Fibroblast of lung (primary cell): Measurements from ENCODE around the gene EXOC1L. TPM values are rescaled to one million over a fixed set of nuclear protein-coding genes. Genes with fewer than 3 reads are reported as not detected.

Experiments used
- DNase-seq, 2 donors: peaks; one replicate each; pipeline versions ENCODE4 v3.0.0 to v3.0.0-alpha.2; 2010; ENCODE audit warnings: low read depth in 2 of 2
- H2AFZ ChIP-seq: 2 replicates; pipeline ENCODE4 v1.5.1; 2012; ENCODE audit warnings: low read length, control low read depth, inconsistent platforms
- H3K27ac ChIP-seq: 2 replicates; pipeline ENCODE4 v1.5.1; 2011; ENCODE audit warnings: low read length, control low read depth; ENCODE audit not compliant: insufficient read depth
- H3K27me3 ChIP-seq: 2 replicates; pipeline ENCODE4 v1.5.1; 2011; ENCODE audit warnings: mild to moderate bottlenecking, low read length; ENCODE audit not compliant: control insufficient read depth, insufficient read depth
- H3K36me3 ChIP-seq: 2 replicates; pipeline ENCODE4 v1.5.1; 2011; ENCODE audit warnings: low read length; ENCODE audit not compliant: control insufficient read depth, insufficient read depth
- H3K4me1 ChIP-seq: 2 replicates; pipeline ENCODE4 v1.5.1; 2011; ENCODE audit warnings: low read length; ENCODE audit not compliant: control insufficient read depth, insufficient read depth; ENCODE audit errors: extremely low read depth
- H3K4me2 ChIP-seq: 2 replicates; pipeline ENCODE4 v1.5.1; 2011; ENCODE audit warnings: low read length, control low read depth; ENCODE audit not compliant: insufficient read depth; ENCODE audit errors: extremely low read depth
- H3K4me3 ChIP-seq, 4 experiments: fragments of 200-600 bp in 1 of 4; sonication (generic) in 1 of 4; replicated peaks in 1 of 4; 2 replicates each; pipeline ENCODE4 v1.5.1; 2011 to 2016; ENCODE audit warnings: low read length in 4 of 4, low read depth in 3 of 4, mild to moderate bottlenecking in 3 of 4, control low read depth in 2 of 4, inconsistent platforms in 1 of 4, mixed read lengths in 1 of 4; ENCODE audit not compliant: insufficient read depth in 1 of 4; ENCODE audit errors: control extremely low read depth in 1 of 4
- H3K79me2 ChIP-seq: 2 replicates; pipeline ENCODE4 v1.5.1; 2012; ENCODE audit warnings: mild to moderate bottlenecking, low read length, inconsistent platforms; ENCODE audit not compliant: control insufficient read depth, insufficient read depth
- H3K9ac ChIP-seq: 2 replicates; pipeline ENCODE4 v1.5.1; 2011; ENCODE audit warnings: mild to moderate bottlenecking, low read length, control low read depth; ENCODE audit not compliant: insufficient read depth
- H3K9me3 ChIP-seq: 2 replicates; pipeline ENCODE4 v1.5.1; 2012; ENCODE audit warnings: low read depth, low read length; ENCODE audit not compliant: control insufficient read depth, insufficient read depth
- H4K20me1 ChIP-seq: 2 replicates; pipeline ENCODE4 v1.5.1; 2011; ENCODE audit warnings: low read length; ENCODE audit not compliant: control insufficient read depth, insufficient read depth; ENCODE audit errors: extremely low read depth
- CTCF ChIP-seq, 2 donors: IDR thresholded peaks in 1 of 2; conservative IDR thresholded peaks in 1 of 2; 1 replicate in 1 of 2; 2 replicates in 1 of 2; pipeline ENCODE4 v1.5.1; 2011 to 2012; ENCODE audit warnings: low read length in 2 of 2, control low read depth in 1 of 2, inconsistent platforms in 1 of 2, low read depth in 1 of 2, mild to moderate bottlenecking in 1 of 2
- EZH2 ChIP-seq: IDR thresholded peaks from 2 replicates; pipeline ENCODE4 v1.5.1; 2012; ENCODE audit warnings: low read length, control low read depth, mild to moderate bottlenecking; ENCODE audit errors: missing control alignments
- polyA plus RNA-seq, 2 donors: library from polyadenylated mRNA; depleted of rRNA in 1 of 2; stranded (reverse) in 1 of 2; unstranded in 1 of 2; fragments of >200 nt; gene quantifications; 2 replicates each; pipeline ENCODE4 v1.2.1, GENCODE V29; 2011 to 2012; ENCODE audit warnings: missing spikeins in 1 of 2
- total RNA-seq: library from RNA; depleted of rRNA; stranded (reverse); fragments of >200 nt; gene quantifications from 2 replicates; pipeline ENCODE4 v1.2.1, GENCODE V29; 2014

EXOC1L gene
- total and polyA plus RNA-seq, 2 donors (not counting 1 experiment from before 2014, with no cell fraction given), result not detected

DNA sequence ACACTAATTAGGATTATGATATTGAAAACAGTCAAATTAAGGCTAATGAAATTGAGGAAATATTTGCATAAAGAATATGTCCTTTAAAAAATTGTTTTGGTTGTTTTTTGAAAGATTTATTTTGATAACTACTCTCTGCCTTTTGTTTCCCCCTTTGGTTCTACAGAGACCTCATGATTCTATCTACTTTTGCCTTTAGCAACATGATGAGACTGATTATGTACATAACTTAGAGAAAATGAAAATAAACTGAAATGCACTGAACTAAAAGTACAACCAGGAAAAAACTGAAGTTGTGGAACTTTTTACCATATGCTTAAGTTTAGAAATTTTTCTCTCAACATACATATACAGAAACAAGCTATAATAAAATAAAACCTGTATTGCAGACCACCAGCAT lies 55.2 kb downstream of the EXOC1L start:
- Histone ChIP-seq H3K27me3 (no peaks in the 10 kb centered on the region), H2AFZ (no peak overlapping the region), H3K36me3 (peaks cover 7% of the 10 kb centered on the region), H3K79me2 (no peaks in the 10 kb centered on the region), H4K20me1 (no peaks in the 10 kb centered on the region), H3K4me3 (no peak overlapping the region), H3K4me2 (no peak overlapping the region), H3K9me3 (no peaks in the 10 kb centered on the region), H3K9ac (no peak overlapping the region), H3K4me1 (no peaks in the 10 kb centered on the region), H3K27ac (no peak overlapping the region)
- TF ChIP-seq CTCF (conservative IDR thresholded peaks at IDR 0.05 in 1 of 2, IDR thresholded peaks at IDR 0.05 in 1 of 2; ENCODE audit: low read depth in 1 of 2, low read length in 2 of 2) (no peak), EZH2 (no peak)
- no peak for DNase-seq

- TF ChIP-seq CTCF (conservative IDR thresholded peaks at IDR 0.05 in 1 of 2, IDR thresholded peaks at IDR 0.05 in 1 of 2; ENCODE audit: low read depth in 1 of 2, low read length in 2 of 2) (no peak), EZH2 (no peak)
- no peaks in the 10 kb centered on the region for H3K27me3 ChIP-seq
- H3K36me3 ChIP-seq, result peaks cover 5% of the 10 kb centered on the region
- H3K4me1 ChIP-seq, result no peaks in the 10 kb centered on the region
- no peaks in the 10 kb centered on the region for H4K20me1 ChIP-seq
- no peak overlapping the region for H3K9ac ChIP-seq
- H2AFZ ChIP-seq, result no peak overlapping the region
- H3K79me2 ChIP-seq, result no peaks in the 10 kb centered on the region
- no peaks in the 10 kb centered on the region for H3K9me3 ChIP-seq
- no peak overlapping the region for H3K27ac ChIP-seq
- no peak overlapping the region for H3K4me2 ChIP-seq
- no peak for DNase-seq
- H3K4me3 ChIP-seq, result no peak overlapping the region
Observed at GRCh38 chr4:55876387-55876786, 56.8 kb downstream of the EXOC1L start.

DNA sequence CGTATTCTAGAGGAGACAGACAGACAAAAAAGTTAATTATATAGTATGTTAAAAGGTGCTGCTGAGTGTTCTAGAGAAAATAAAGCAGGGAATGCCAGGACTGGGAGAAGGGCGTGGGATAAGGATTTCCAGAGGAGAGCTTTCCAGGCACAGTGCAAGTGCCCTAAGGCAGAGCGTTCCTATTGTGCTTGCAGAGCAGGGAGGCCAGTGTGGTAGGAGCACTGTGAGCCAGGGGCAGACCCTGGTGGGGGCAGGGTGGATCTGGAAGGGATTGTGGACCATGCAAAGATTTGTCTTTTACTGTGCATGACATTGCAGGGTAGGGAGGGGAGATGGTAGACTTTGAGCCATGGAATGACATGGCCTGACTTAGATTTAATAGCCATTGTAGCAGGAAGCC lies 59.6 kb downstream of the EXOC1L start:
- no peak for DNase-seq
- Histone ChIP-seq H3K4me1 (no peaks in the 10 kb centered on the region), H3K4me3 (no peak overlapping the region), H3K4me2 (no peak overlapping the region), H3K79me2 (no peaks in the 10 kb centered on the region), H3K9ac (no peak overlapping the region), H4K20me1 (no peaks in the 10 kb centered on the region), H3K36me3 (peaks cover 5% of the 10 kb centered on the region), H3K9me3 (no peaks in the 10 kb centered on the region), H3K27ac (no peak overlapping the region), H3K27me3 (no peaks in the 10 kb centered on the region), H2AFZ (no peak overlapping the region)
- TF ChIP-seq EZH2 (no peak), CTCF (conservative IDR thresholded peaks at IDR 0.05 in 1 of 2, IDR thresholded peaks at IDR 0.05 in 1 of 2; ENCODE audit: low read depth in 1 of 2, low read length in 2 of 2) (no peak)
